Posterior cingulate gyrus (tissue), 11 donors: ENCODE measurements around the gene OSBPL1A.

Experiments
- DNase-seq, 10 donors: peaks; one replicate each; pipeline versions ENCODE4 v3.0.0 to v3.0.0-alpha.2; 2020 to 2021; ENCODE audit warnings: mixed read lengths in 3 of 10
- intact Hi-C: fragments of 100-400 bp; cut with DNase I; formaldehyde crosslinking; loops from one replicate; pipeline ENCODE4 v1.15.1; 2023

OSBPL1A gene

GRCh38 chr18:24397694-24398368, at the start of gene OSBPL1A:
Gene OSBPL1A, minus strand, starts transcription at chr18:24397824. Its CDS starts 20,291 bp downstream, at chr18:24377533.
- peak; percentile 83 to 97 (median 89) for DNase-seq
- intact Hi-C loops: no loop called here

- intact Hi-C loops: no loop called here
- no peak for DNase-seq
These were observed 49.4 kb upstream of the OSBPL1A start for GRCh38 chr18:24446953-24447538.

GRCh38 chr18:24446453-24446852, 48.8 kb upstream of the OSBPL1A start:
- DNase-seq: no peak
- intact Hi-C loops: no loop called here

- intact Hi-C loops: no loop called here
- DNase-seq: no peak
These were observed 46.2 kb upstream of the OSBPL1A start for GRCh38 chr18:24443870-24444269.

- intact Hi-C loops: no loop called here
- DNase-seq: no peak
These were observed 39.3 kb upstream of the OSBPL1A start for GRCh38 chr18:24436939-24437338.

GRCh38 chr18:24432618-24433017, 35.0 kb upstream of the OSBPL1A start:
- intact Hi-C loops: no loop called here
- DNase-seq: no peak

- no peak for DNase-seq
- intact Hi-C loops: no loop called here
These were observed 31.6 kb upstream of the OSBPL1A start for GRCh38 chr18:24429188-24429587.

GRCh38 chr18:24428709-24429108, 31.1 kb upstream of the OSBPL1A start:
- DNase-seq: no peak
- intact Hi-C loops: no loop called here

- DNase-seq: no peak
- intact Hi-C loops: no loop called here
These were observed 29.9 kb upstream of the OSBPL1A start for GRCh38 chr18:24427484-24427883.

GRCh38 chr18:24426398-24427294, 29.0 kb upstream of the OSBPL1A start, which contains the start of gene IMPACT:
Gene IMPACT, plus strand, starts transcription at chr18:24426670. Its CDS starts 87 bp downstream, at chr18:24426757.
- DNase-seq: peak; percentile 63 to 96 (median 74)
- intact Hi-C loops: no loop called here

- intact Hi-C loops: no loop called here
- DNase-seq: no peak
These were observed 28.4 kb upstream of the OSBPL1A start for GRCh38 chr18:24426073-24426397.

GRCh38 chr18:24421831-24422230, 24.2 kb upstream of the OSBPL1A start:
- no peak for DNase-seq
- intact Hi-C loops: no loop called here

- intact Hi-C loops: no loop called here
These were observed 22.9 kb upstream of the OSBPL1A start for GRCh38 chr18:24420551-24420950.

GRCh38 chr18:24417480-24417879, 19.9 kb upstream of the OSBPL1A start:
- intact Hi-C loops: no loop called here
- no peak for DNase-seq

More at GRCh38 chr18:24420551-24420950, 22.9 kb upstream of the OSBPL1A start:
- no peak for DNase-seq

- no peak for DNase-seq
- intact Hi-C loops: loop anchor here (5.0 kb wide), 1 partner anchor 57 kb away; no protein-coding TSS in a partner anchor
These were observed 16.9 kb upstream of the OSBPL1A start for GRCh38 chr18:24414349-24415003.

- peak in 4 of 10 donors; percentile 29 to 40 (median 32) for DNase-seq
- intact Hi-C loops: loop anchor here (5.0 kb wide), 1 partner anchor 56 kb away; no protein-coding TSS in a partner anchor
These were observed 15.5 kb upstream of the OSBPL1A start for GRCh38 chr18:24413148-24413547.

- DNase-seq: no peak
- intact Hi-C loops: no loop called here
These were observed 10.9 kb upstream of the OSBPL1A start for GRCh38 chr18:24408496-24408895.

GRCh38 chr18:24404591-24404990, 7.0 kb upstream of the OSBPL1A start:
- intact Hi-C loops: no loop called here
- no peak for DNase-seq

- intact Hi-C loops: no loop called here
- no peak for DNase-seq
These were observed 5.5 kb upstream of the OSBPL1A start for GRCh38 chr18:24403076-24403475.

- peak in 1 of 10 donors; percentile 20 for DNase-seq
- intact Hi-C loops: no loop called here
These were observed 4.7 kb upstream of the OSBPL1A start for GRCh38 chr18:24402209-24402785.
